Stomach (tissue), 9 donors: Measurements from ENCODE around the gene RSRC1. TPM values are rescaled to one million over a fixed set of nuclear protein-coding genes. Genes with fewer than 3 reads are reported as not detected.
A peak's percentile ranks its signal among the peaks of the same experiment; 100 is the strongest.

Source experiments
- DNase-seq, 2 donors: peaks; one replicate each; pipeline versions ENCODE4 v3.0.0 to v3.0.0-alpha.2; 2013 to 2019
- H3K27ac ChIP-seq, 5 donors: fragments of 200-600 bp in 4 of 5; sonication (generic) in 4 of 5; one replicate each; pipeline ENCODE4 v1.5.1; 2013 to 2019; ENCODE audit warnings: mild to moderate bottlenecking in 1 of 5, moderate library complexity in 1 of 5
- H3K27me3 ChIP-seq, 3 donors: fragments of 200-600 bp; sonication (generic); one replicate each; pipeline ENCODE4 v1.5.1; 2017 to 2019; ENCODE audit warnings: mixed run types in 1 of 3
- H3K36me3 ChIP-seq, 4 donors: fragments of 200-600 bp; sonication (generic); 1 replicate in 3 of 4; 2 replicates in 1 of 4; pipeline ENCODE4 v1.5.1; 2016 to 2019
- H3K4me1 ChIP-seq, 4 donors: fragments of 200-600 bp; sonication (generic); one replicate each; pipeline ENCODE4 v1.5.1; 2016 to 2019
- H3K4me3 ChIP-seq, 4 donors: fragments of 200-600 bp; sonication (generic) in 3 of 4; one replicate each; pipeline ENCODE4 v1.5.1; 2016 to 2019; ENCODE audit warnings: mild to moderate bottlenecking in 1 of 4
- H3K9me3 ChIP-seq, 4 donors: fragments of 200-600 bp; sonication (generic); one replicate each; pipeline ENCODE4 v1.5.1; 2016 to 2019
- EP300 ChIP-seq: sonication (generic); formaldehyde crosslinking; IDR thresholded peaks from one replicate; pipeline ENCODE4 v1.6.1; 2017; ENCODE audit warnings: antibody characterized with exemption
- POLR2A ChIP-seq, 4 donors: fragments of 450-650 bp; IDR thresholded peaks; one replicate each; pipeline ENCODE4 v1.6.1; 2016; ENCODE audit warnings: antibody characterized with exemption in 4 of 4, control low read depth in 2 of 4, mild to moderate bottlenecking in 1 of 4, moderate library complexity in 1 of 4
- POLR2AphosphoS5 ChIP-seq, 3 donors: sonication (generic); formaldehyde crosslinking; IDR thresholded peaks; one replicate each; pipeline ENCODE4 v1.6.1; 2016; ENCODE audit warnings: antibody characterized with exemption in 3 of 3
- WGBS, 5 donors: extraction: QIAGEN DNeasy Blood & Tissue Kit in 3 of 5; methylation state at CpG; one replicate each; pipeline versions ENCODE4 v1.1.5 to v1.1.7; 2013 to 2018; 5-methylcytosine and 5-hydroxymethylcytosine counted together
- intact Hi-C: fragments of 100-400 bp; cut with DNase I; formaldehyde crosslinking; loops from one replicate; pipeline ENCODE4 v1.15.1; 2023; ENCODE audit warnings: low total_unique reads
- polyA plus RNA-seq, 3 donors: library from polyadenylated mRNA; stranded (reverse); fragments of 200-250 nt; gene quantifications; one replicate each; pipeline ENCODE4 v1.2.3, GENCODE V29; 2013
- total RNA-seq, 5 donors: library from RNA; depleted of rRNA; stranded (reverse); fragments of >200 nt; gene quantifications; one replicate each; pipeline versions ENCODE4 v1.1.0 to v1.2.3, GENCODE V29; 2014 to 2016
- TF ChIP-seq, protein P1 (sequence below), 7 experiments: fragments of 450-650 bp in 4 of 7; fragments of 200-600 bp in 3 of 7; sonication (generic) in 3 of 7; IDR thresholded peaks; one replicate each; pipeline ENCODE4 v1.5.1; 2016 to 2019; ENCODE audit warnings: antibody characterized with exemption in 7 of 7, control low read depth in 2 of 7, mild to moderate bottlenecking in 1 of 7
- donor health status: healthy with polysubstance abuse.
- donor health status: Bipolar disorder and iron deficiency.
- donor health status: healthy.

RSRC1 gene
- total and polyA plus RNA-seq, 8 donors: 1.7 to 502 (median 12.0) TPM

DNA sequence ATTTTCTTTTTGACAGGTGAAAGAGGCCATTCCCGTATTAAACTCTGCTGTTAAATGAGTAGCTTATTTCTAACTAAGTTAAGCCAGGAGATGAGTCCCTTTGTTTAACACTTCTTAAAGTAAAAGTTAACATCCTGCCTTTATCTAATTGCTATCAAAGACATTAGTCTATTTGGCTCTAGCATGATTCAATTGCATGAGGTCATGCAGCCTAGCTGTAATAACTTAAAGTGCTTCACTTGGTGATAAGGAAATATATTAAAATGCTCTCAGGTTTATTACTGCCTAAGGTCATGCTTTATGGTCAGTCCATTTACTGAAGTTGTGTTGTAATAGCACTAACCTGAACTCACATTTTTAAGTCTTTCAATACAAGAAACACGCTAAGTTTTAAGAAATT, 378.8 kb downstream of the RSRC1 start:
- H3K27ac ChIP-seq: no peak overlapping the region
- no peak overlapping the region for H3K4me3 ChIP-seq
- intact Hi-C loops: no loop called here
- WGBS, 5 donors: 45 to 51% (median 46%) methylated on average over 2 of the region's 2 CpGs
- H3K4me1 ChIP-seq: no peaks in the 10 kb centered on the region
- DNase-seq: peak in 1 of 2 donors; percentile 2
- no peaks in the 10 kb centered on the region for H3K9me3 ChIP-seq
- TF ChIP-seq POLR2AphosphoS5 (IDR thresholded peaks at IDR 0.05) (no peak), EP300 (no peak), POLR2A (IDR thresholded peaks at IDR 0.05) (no peak)
- TF ChIP-seq, protein P1, sequence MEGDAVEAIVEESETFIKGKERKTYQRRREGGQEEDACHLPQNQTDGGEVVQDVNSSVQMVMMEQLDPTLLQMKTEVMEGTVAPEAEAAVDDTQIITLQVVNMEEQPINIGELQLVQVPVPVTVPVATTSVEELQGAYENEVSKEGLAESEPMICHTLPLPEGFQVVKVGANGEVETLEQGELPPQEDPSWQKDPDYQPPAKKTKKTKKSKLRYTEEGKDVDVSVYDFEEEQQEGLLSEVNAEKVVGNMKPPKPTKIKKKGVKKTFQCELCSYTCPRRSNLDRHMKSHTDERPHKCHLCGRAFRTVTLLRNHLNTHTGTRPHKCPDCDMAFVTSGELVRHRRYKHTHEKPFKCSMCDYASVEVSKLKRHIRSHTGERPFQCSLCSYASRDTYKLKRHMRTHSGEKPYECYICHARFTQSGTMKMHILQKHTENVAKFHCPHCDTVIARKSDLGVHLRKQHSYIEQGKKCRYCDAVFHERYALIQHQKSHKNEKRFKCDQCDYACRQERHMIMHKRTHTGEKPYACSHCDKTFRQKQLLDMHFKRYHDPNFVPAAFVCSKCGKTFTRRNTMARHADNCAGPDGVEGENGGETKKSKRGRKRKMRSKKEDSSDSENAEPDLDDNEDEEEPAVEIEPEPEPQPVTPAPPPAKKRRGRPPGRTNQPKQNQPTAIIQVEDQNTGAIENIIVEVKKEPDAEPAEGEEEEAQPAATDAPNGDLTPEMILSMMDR (IDR thresholded peaks at IDR 0.05): no peak
- no peaks in the 10 kb centered on the region for H3K36me3 ChIP-seq
- H3K27me3 ChIP-seq: no peaks in the 10 kb centered on the region

DNA sequence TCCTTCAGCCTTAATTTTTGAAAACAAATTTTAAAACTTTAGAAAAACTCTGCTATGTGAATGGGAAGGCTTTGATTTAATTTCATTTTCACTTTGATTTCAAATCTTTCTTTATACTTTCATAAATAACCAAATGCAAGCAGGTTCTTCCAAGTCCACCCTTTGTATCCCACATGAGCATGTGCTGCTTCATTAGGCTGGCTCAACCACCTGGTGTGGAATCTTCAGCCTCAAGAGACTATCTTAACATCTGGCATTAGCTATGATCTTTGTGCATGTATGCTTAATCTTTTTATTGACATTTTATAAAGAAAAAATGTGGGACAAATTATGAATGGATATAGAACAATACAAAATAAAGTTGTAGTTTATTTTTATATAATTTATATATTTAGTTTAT, 379.3 kb downstream of the RSRC1 start:
- Histone ChIP-seq H3K36me3 (no peaks in the 10 kb centered on the region), H3K4me1 (no peaks in the 10 kb centered on the region), H3K27ac (no peak overlapping the region), H3K9me3 (no peaks in the 10 kb centered on the region), H3K27me3 (no peaks in the 10 kb centered on the region), H3K4me3 (no peak overlapping the region)
- intact Hi-C loops: no loop called here
- TF ChIP-seq EP300 (no peak), POLR2AphosphoS5 (IDR thresholded peaks at IDR 0.05) (no peak), POLR2A (IDR thresholded peaks at IDR 0.05) (no peak)
- TF ChIP-seq, protein P1 (IDR thresholded peaks at IDR 0.05): no peak
- DNase-seq: no peak

DNA sequence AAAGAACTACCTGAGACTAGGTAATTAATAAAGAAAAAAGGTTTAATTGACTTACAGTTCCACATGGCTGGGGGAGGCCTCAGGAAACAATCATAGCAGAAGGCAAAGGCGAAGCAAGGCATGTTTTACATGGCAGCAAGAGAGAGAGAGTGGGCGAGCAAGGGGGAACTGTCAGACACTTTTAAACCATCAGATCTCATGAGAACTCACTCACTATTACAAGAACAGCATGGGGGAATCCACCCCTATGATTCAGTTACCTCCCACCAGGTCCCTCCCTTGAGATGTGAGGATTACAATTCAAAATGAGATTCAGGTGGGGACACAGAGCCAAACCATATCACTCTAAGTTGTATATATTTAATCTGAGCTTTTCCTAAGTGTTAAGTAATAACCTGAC, 382.1 kb downstream of the RSRC1 start:
- Histone ChIP-seq H3K27me3 (no peaks in the 10 kb centered on the region), H3K36me3 (no peaks in the 10 kb centered on the region), H3K9me3 (no peaks in the 10 kb centered on the region), H3K4me1 (no peaks in the 10 kb centered on the region), H3K4me3 (no peak overlapping the region), H3K27ac (no peak overlapping the region)
- TF ChIP-seq, protein P1 (IDR thresholded peaks at IDR 0.05): no peak
- no peak for TF ChIP-seq POLR2A (IDR thresholded peaks at IDR 0.05)
- no peak for TF ChIP-seq EP300
- no peak for TF ChIP-seq POLR2AphosphoS5 (IDR thresholded peaks at IDR 0.05)
- intact Hi-C loops: no loop called here
- no peak for DNase-seq
- WGBS, 5 donors: 85 to 100% (median 96%) methylated on average over 2 of the region's 2 CpGs

DNA sequence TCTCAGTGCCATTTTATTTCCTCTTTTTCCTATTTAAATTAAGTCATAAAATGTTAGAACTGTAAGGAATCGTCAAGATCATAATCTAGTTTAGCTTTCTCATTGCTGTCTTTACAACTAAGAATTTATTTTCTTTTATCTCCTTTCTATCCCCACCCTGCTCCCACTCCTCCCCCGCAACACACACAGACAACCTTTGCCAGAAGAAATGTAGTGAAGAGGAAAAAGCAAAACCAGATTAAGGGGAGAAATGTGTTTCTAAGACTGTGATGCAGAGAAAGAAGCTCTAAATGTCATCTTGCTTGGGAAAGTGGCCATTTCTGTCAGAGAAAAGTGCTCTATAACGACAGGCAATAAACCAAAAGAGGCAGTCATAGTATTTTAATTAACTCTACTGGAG, 382.8 kb downstream of the RSRC1 start:
- 65 to 87% (median 67%) methylated on average over 3 of the region's 3 CpGs for whole genome bisulfite sequencing, 5 donors
- DNase-seq: no peak
- H3K4me3 ChIP-seq: no peak overlapping the region
- no peaks in the 10 kb centered on the region for H3K27me3 ChIP-seq
- no peaks in the 10 kb centered on the region for H3K4me1 ChIP-seq
- TF ChIP-seq POLR2AphosphoS5 (IDR thresholded peaks at IDR 0.05): no peak
- TF ChIP-seq, protein P1 (IDR thresholded peaks at IDR 0.05): no peak
- TF ChIP-seq POLR2A (IDR thresholded peaks at IDR 0.05): no peak
- no peak for TF ChIP-seq EP300
- no peaks in the 10 kb centered on the region for H3K9me3 ChIP-seq
- intact Hi-C loops: no loop called here
- H3K36me3 ChIP-seq: no peaks in the 10 kb centered on the region
- no peak overlapping the region for H3K27ac ChIP-seq
